H9 (cell line): Measurements from ENCODE around the gene OSTF1. TPM values are rescaled to one million over a fixed set of nuclear protein-coding genes. Genes with fewer than 3 reads are reported as not detected.

Experiments used
- DNase-seq: peaks from one replicate; pipeline ENCODE4 v3.0.0-alpha.2; 2017
- H2AFZ ChIP-seq: one replicate; pipeline ENCODE4 v1.6.1; 2013; ENCODE audit warnings: mild to moderate bottlenecking, low read length, control low read depth, moderate library complexity
- H2AK5ac ChIP-seq: 2 replicates; pipeline ENCODE4 v1.6.1; 2013; ENCODE audit warnings: low read length, control low read depth, mixed read lengths; ENCODE audit not compliant: insufficient read length
- H2BK120ac ChIP-seq: one replicate; pipeline ENCODE4 v1.6.1; 2013; ENCODE audit warnings: low read depth, mild to moderate bottlenecking, low read length, control low read depth, inconsistent platforms; ENCODE audit not compliant: poor library complexity, severe bottlenecking
- H2BK12ac ChIP-seq: 2 replicates; pipeline ENCODE4 v1.6.1; 2013; ENCODE audit warnings: low read length, control low read depth, mixed read lengths, low read depth; ENCODE audit not compliant: insufficient read length
- H2BK15ac ChIP-seq: 2 replicates; pipeline ENCODE4 v1.6.1; 2013; ENCODE audit warnings: low read depth, low read length, control low read depth
- H2BK20ac ChIP-seq: one replicate; pipeline ENCODE4 v1.6.1; 2013; ENCODE audit warnings: low read depth, mild to moderate bottlenecking, low read length, control low read depth, inconsistent platforms; ENCODE audit not compliant: poor library complexity, severe bottlenecking
- H2BK5ac ChIP-seq: 2 replicates; pipeline ENCODE4 v1.6.1; 2013; ENCODE audit warnings: low read length, control low read depth, mixed read lengths; ENCODE audit not compliant: insufficient read length
- H3K14ac ChIP-seq: 2 replicates; pipeline ENCODE4 v1.6.1; 2013; ENCODE audit warnings: low read length, control low read depth; ENCODE audit not compliant: insufficient read depth
- H3K18ac ChIP-seq: 2 replicates; pipeline ENCODE4 v1.6.1; 2013; ENCODE audit warnings: low read depth, mild to moderate bottlenecking, mixed read lengths, low read length, control low read depth; ENCODE audit not compliant: insufficient read length
- H3K23ac ChIP-seq: 2 replicates; pipeline ENCODE4 v1.6.1; 2013; ENCODE audit warnings: low read length, control low read depth, mixed read lengths, low read depth; ENCODE audit not compliant: insufficient read length
- H3K23me2 ChIP-seq: 2 replicates; pipeline ENCODE4 v1.6.1; 2013; ENCODE audit warnings: low read depth, mild to moderate bottlenecking, mixed read lengths, low read length, control low read depth; ENCODE audit not compliant: insufficient read length, poor library complexity, severe bottlenecking
- H3K27ac ChIP-seq: 2 replicates; pipeline ENCODE4 v1.5.1; 2013; ENCODE audit warnings: low read length, control low read depth, mixed read lengths, low read depth; ENCODE audit not compliant: insufficient read length
- H3K27me3 ChIP-seq: 2 replicates; pipeline ENCODE4 v1.6.1; 2013; ENCODE audit warnings: low read length, control low read depth, inconsistent platforms; ENCODE audit not compliant: insufficient read depth
- H3K4ac ChIP-seq: 2 replicates; pipeline ENCODE4 v1.6.1; 2013; ENCODE audit warnings: low read depth, mild to moderate bottlenecking, control low read depth, inconsistent platforms, low read length, moderate library complexity
- H3K4me1 ChIP-seq: 2 replicates; pipeline ENCODE4 v1.6.1; 2013; ENCODE audit warnings: low read length, control low read depth, inconsistent platforms; ENCODE audit not compliant: insufficient read depth
- H3K4me2 ChIP-seq: 2 replicates; pipeline ENCODE4 v1.6.1; 2013; ENCODE audit warnings: low read length, control low read depth, mixed read lengths; ENCODE audit not compliant: insufficient read length, insufficient read depth
- H3K56ac ChIP-seq: 2 replicates; pipeline ENCODE4 v1.6.1; 2013; ENCODE audit warnings: low read depth, mild to moderate bottlenecking, mixed read lengths, low read length, control low read depth; ENCODE audit not compliant: insufficient read length
- H3K79me1 ChIP-seq: 2 replicates; pipeline ENCODE4 v1.6.1; 2013; ENCODE audit warnings: low read depth, mild to moderate bottlenecking, moderate library complexity, low read length, control low read depth, inconsistent platforms; ENCODE audit not compliant: insufficient read depth, poor library complexity, severe bottlenecking
- H3K79me2 ChIP-seq: 2 replicates; pipeline ENCODE4 v1.6.1; 2013; ENCODE audit warnings: low read length, control low read depth, inconsistent platforms; ENCODE audit not compliant: insufficient read depth
- H3K9ac ChIP-seq: 2 replicates; pipeline ENCODE4 v1.6.1; 2013; ENCODE audit warnings: low read length, control low read depth, mixed read lengths; ENCODE audit not compliant: insufficient read length; ENCODE audit errors: extremely low read depth
- H3K9me3 ChIP-seq: one replicate; pipeline ENCODE4 v1.6.1; 2013; ENCODE audit warnings: low read depth, low read length, inconsistent platforms; ENCODE audit not compliant: control insufficient read depth
- H3T11ph ChIP-seq: one replicate; pipeline ENCODE4 v1.6.1; 2013; ENCODE audit warnings: mild to moderate bottlenecking, low read length, control low read depth, inconsistent platforms
- H4K20me1 ChIP-seq: one replicate; pipeline ENCODE4 v1.6.1; 2013; ENCODE audit not compliant: control insufficient read depth, insufficient read length, insufficient read depth
- H4K5ac ChIP-seq: 2 replicates; pipeline ENCODE4 v1.6.1; 2013; ENCODE audit warnings: low read depth, mild to moderate bottlenecking, mixed read lengths, low read length, control low read depth; ENCODE audit not compliant: insufficient read length
- H4K8ac ChIP-seq: replicated peaks from 2 replicates; pipeline ENCODE4 v1.6.1; 2013; ENCODE audit warnings: low read length, control low read depth, mixed read lengths, low read depth; ENCODE audit not compliant: insufficient read length
- H4K91ac ChIP-seq: 2 replicates; pipeline ENCODE4 v1.6.1; 2013; ENCODE audit warnings: low read depth, mild to moderate bottlenecking, moderate library complexity, mixed read lengths, low read length, control low read depth; ENCODE audit not compliant: insufficient read length
- H3K27ac Mint-ChIP-seq, 3 experiments: 2 replicates in 2 of 3; 3 replicates in 1 of 3; pipeline ENCODE4 v1.8.0; 2020 to 2021; ENCODE audit warnings: mixed read lengths in 3 of 3, mild to moderate bottlenecking in 1 of 3, moderate library complexity in 1 of 3
- H3K27me3 Mint-ChIP-seq: 2 replicates; pipeline ENCODE4 v1.8.0; 2021; ENCODE audit warnings: low read depth, mild to moderate bottlenecking, moderate library complexity, mixed read lengths
- H3K36me3 Mint-ChIP-seq, 3 experiments: 2 replicates in 2 of 3; 3 replicates in 1 of 3; pipeline ENCODE4 v1.8.0; 2020 to 2021; ENCODE audit warnings: low read depth in 3 of 3, mixed read lengths in 3 of 3; ENCODE audit not compliant: insufficient read depth in 1 of 3
- H3K4me1 Mint-ChIP-seq, 2 experiments: 2 replicates each; pipeline ENCODE4 v1.8.0; 2020; ENCODE audit warnings: mixed read lengths in 2 of 2
- H3K4me3 Mint-ChIP-seq, 2 experiments: 2 replicates in 1 of 2; 3 replicates in 1 of 2; pipeline ENCODE4 v1.8.0; 2020 to 2021; ENCODE audit warnings: mild to moderate bottlenecking in 2 of 2, mixed read lengths in 2 of 2, moderate library complexity in 1 of 2
- H3K9me3 Mint-ChIP-seq, 2 experiments: 2 replicates in 1 of 2; 3 replicates in 1 of 2; pipeline ENCODE4 v1.8.0; 2020; ENCODE audit warnings: mild to moderate bottlenecking in 2 of 2, mixed read lengths in 2 of 2, moderate library complexity in 1 of 2
- CTCF ChIP-seq: fragments of 200-600 bp; sonication (generic); conservative IDR thresholded peaks from 3 replicates; pipeline ENCODE4 v1.8.0; 2021; ENCODE audit warnings: antibody characterized with exemption, mild to moderate bottlenecking
- WGBS: extraction: QIAGEN DNeasy Blood & Tissue Kit; methylation state at CpG from one replicate; pipeline ENCODE4 v1.1.7; 2013; ENCODE audit warnings: missing lambda C conversion rate, low lambda C conversion rate, mixed read lengths; ENCODE audit not compliant: insufficient read length; ENCODE audit errors: extremely low coverage; 5-methylcytosine and 5-hydroxymethylcytosine counted together
- total RNA-seq: library from RNA; stranded (reverse); gene quantifications from 2 replicates; pipeline ENCODE4 v1.2.1, GENCODE V29; 2021

Gene OSTF1
- total RNA-seq, 1 experiment from 2014 or later, result 16.1 TPM

GRCh38 chr9:75081632-75082031 is 6.7 kb upstream of the OSTF1 start:
- Histone ChIP-seq H3K4me2 (no peak overlapping the region), H2BK5ac (no peak overlapping the region), H3K14ac (no peak overlapping the region), H3K9ac (no peak overlapping the region), H2BK12ac (no peak overlapping the region), H3K79me2 (no peaks in the 10 kb centered on the region), H4K8ac (no peak overlapping the region), H3K79me1 (no peaks in the 10 kb centered on the region), H2BK120ac (no peak overlapping the region), H2BK15ac (no peak overlapping the region), H2AFZ (no peak overlapping the region), H2BK20ac (no peak overlapping the region), H4K5ac (no peak overlapping the region), H3K18ac (no peak overlapping the region), H4K91ac (no peak overlapping the region), H3K27ac (no peak overlapping the region), H3K9me3 (no peaks in the 10 kb centered on the region), H3K4ac (no peak overlapping the region), H3T11ph (no peak overlapping the region), H3K4me1 (no peaks in the 10 kb centered on the region), H3K23me2 (no peaks in the 10 kb centered on the region), H2AK5ac (no peak overlapping the region), H4K20me1 (no peaks in the 10 kb centered on the region), H3K27me3 (no peaks in the 10 kb centered on the region; the same call in 1 of the 2 replicates), H3K56ac (no peak overlapping the region), H3K23ac (no peak overlapping the region)
- Mint-ChIP-seq H3K4me3 (no peak overlapping the region), H3K4me1 (peaks cover 13 to 21% of the 10 kb centered on the region in 2 experiments), H3K36me3 (peaks cover 0 to 4% (median 0%) of the 10 kb centered on the region in 3 experiments; a peak in 1 of 7 replicates), H3K27ac (no peak overlapping the region), H3K9me3 (no peaks in the 10 kb centered on the region), H3K27me3 (no peaks in the 10 kb centered on the region)
- no peak for DNase-seq
- TF ChIP-seq CTCF, result no peak
- WGBS, result no CpG with 5 or more reads among the region's 2 CpGs
